ENCODE results near the gene BCAS3.

BCAS3 gene

DNA sequence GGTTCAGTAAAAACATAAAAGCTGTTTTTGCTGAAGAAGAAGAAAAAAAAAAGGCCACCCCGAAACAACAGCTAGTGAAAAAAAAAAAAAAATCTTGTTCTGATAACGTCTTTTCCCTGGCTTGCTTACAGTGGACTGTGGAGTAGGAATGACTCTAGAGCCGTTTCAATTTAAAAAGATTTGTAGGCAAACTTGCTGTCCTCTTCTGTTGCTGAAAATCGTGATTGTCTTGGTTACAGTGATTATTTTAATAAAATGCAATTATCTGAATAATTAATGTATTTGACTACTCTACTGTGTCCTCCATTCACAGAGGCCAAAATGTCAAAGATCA, 531.4 kb downstream of the BCAS3 start:
- no peaks in the 10 kb centered on the region for H3K36me3 Mint-ChIP-seq (ENCODE audit: low read depth)
- H3K4me1 Mint-ChIP-seq = peaks cover 47% of the 10 kb centered on the region
- H3K27ac Mint-ChIP-seq = no peak overlapping the region
- peaks cover 5% of the 10 kb centered on the region for H3K27me3 Mint-ChIP-seq (ENCODE audit: low read depth, poor library complexity)
- no peak overlapping the region for H3K4me3 Mint-ChIP-seq
- TF ChIP-seq, protein P1, sequence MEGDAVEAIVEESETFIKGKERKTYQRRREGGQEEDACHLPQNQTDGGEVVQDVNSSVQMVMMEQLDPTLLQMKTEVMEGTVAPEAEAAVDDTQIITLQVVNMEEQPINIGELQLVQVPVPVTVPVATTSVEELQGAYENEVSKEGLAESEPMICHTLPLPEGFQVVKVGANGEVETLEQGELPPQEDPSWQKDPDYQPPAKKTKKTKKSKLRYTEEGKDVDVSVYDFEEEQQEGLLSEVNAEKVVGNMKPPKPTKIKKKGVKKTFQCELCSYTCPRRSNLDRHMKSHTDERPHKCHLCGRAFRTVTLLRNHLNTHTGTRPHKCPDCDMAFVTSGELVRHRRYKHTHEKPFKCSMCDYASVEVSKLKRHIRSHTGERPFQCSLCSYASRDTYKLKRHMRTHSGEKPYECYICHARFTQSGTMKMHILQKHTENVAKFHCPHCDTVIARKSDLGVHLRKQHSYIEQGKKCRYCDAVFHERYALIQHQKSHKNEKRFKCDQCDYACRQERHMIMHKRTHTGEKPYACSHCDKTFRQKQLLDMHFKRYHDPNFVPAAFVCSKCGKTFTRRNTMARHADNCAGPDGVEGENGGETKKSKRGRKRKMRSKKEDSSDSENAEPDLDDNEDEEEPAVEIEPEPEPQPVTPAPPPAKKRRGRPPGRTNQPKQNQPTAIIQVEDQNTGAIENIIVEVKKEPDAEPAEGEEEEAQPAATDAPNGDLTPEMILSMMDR (IDR thresholded peaks at IDR 0.05) = no peak
- no peak for DNase-seq
- no peaks in the 10 kb centered on the region for H3K9me3 Mint-ChIP-seq

DNA sequence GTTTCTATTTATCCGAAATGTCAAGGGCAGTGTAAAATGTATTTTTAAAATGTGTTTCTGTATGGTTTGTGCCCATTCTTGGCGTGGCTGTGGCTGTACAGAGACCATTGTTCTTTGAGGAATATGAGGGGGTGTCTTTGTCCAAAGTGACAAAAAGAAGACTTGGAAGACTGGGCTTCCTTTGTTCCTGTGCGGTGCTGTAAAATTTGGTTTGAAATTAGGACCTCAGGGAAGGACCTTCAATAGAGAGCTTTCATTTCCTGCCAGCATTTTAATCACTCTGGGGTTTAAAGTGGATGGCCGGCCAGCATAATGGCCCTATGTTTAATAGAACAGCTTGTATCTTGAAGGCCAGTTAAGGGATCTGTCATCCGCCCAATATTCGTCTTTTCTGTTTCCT, 531.9 kb downstream of the BCAS3 start:
- H3K9me3 Mint-ChIP-seq = no peaks in the 10 kb centered on the region
- TF ChIP-seq, protein P1 (IDR thresholded peaks at IDR 0.05) = no peak
- H3K4me3 Mint-ChIP-seq = no peak overlapping the region
- DNase-seq = no peak
- no peak overlapping the region for H3K27ac Mint-ChIP-seq
- peaks cover 5% of the 10 kb centered on the region for H3K27me3 Mint-ChIP-seq (ENCODE audit: low read depth, poor library complexity)
- no peaks in the 10 kb centered on the region for H3K36me3 Mint-ChIP-seq (ENCODE audit: low read depth)
- H3K4me1 Mint-ChIP-seq = peaks cover 44% of the 10 kb centered on the region

DNA sequence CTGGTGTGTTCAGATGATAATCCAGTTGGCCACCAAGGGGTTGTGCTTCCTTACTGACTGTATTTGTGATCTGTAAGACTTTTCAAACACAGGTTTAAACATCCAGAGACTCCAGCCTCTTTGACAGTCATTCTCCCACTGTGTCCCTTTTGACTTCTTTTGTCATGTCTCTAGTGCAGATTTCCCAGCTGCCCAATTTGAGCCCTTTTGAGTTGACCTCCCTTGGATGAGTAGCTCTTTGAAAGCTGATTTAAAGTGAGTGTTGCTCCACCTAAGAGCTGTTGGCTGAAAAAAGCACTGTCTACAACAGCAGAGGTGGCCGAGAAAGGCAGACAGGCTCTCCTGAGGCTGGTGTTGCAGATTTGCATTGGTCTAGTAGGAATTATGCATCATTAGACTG, 533.6 kb downstream of the BCAS3 start:
- no peak overlapping the region for H3K27ac Mint-ChIP-seq
- TF ChIP-seq, protein P1 (IDR thresholded peaks at IDR 0.05) = no peak
- H3K27me3 Mint-ChIP-seq (ENCODE audit: low read depth, poor library complexity) = peaks cover 5% of the 10 kb centered on the region
- no peaks in the 10 kb centered on the region for H3K9me3 Mint-ChIP-seq
- H3K36me3 Mint-ChIP-seq (ENCODE audit: low read depth) = no peaks in the 10 kb centered on the region
- no peak for DNase-seq
- H3K4me3 Mint-ChIP-seq = no peak overlapping the region
- H3K4me1 Mint-ChIP-seq = peaks cover 36% of the 10 kb centered on the region

DNA sequence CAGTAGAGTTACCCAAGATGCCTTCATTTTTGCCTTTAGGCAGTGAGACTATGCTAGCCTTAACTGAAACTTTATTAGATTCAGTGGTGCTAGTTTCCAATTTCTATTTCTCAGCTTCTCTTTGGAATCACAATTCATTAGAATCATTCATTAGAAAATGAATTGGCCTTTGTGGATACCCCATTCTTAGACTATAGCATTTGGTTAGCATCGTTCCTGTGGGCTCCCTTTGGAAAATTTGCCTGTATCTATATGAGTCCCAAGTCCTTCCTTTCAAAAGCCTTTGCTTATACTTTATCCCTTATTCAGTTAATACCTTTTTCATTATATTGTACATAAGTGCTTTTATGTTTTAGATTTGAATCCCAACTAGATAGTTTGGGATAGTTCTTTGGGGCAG, 535.0 kb downstream of the BCAS3 start:
- H3K36me3 Mint-ChIP-seq (ENCODE audit: low read depth) = no peaks in the 10 kb centered on the region
- H3K4me1 Mint-ChIP-seq = peaks cover 35% of the 10 kb centered on the region
- no peak for DNase-seq
- H3K27ac Mint-ChIP-seq = no peak overlapping the region
- H3K9me3 Mint-ChIP-seq = no peaks in the 10 kb centered on the region
- TF ChIP-seq, protein P1 (IDR thresholded peaks at IDR 0.05) = no peak
- H3K4me3 Mint-ChIP-seq = no peak overlapping the region
- no peaks in the 10 kb centered on the region for H3K27me3 Mint-ChIP-seq (ENCODE audit: low read depth, poor library complexity)

DNA sequence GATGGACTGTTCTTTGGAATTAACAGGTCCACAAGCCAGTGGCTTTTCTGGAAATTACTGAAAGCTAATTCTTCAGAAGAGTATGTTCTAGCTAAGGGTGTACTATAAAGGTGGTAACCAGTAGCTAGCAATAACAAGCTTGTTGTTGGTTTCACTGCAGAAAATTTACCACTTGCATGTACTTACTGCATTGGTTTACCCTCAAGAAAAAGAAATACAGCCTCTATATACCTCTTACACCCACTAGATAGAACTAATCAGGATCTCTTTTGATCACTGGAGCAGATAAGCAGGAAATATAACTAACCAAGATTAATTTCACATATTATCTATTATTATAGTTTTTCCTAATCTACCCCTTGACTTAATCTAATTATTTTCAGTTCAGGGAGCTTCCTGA, 537.1 kb downstream of the BCAS3 start:
- no peak overlapping the region for H3K27ac Mint-ChIP-seq
- H3K27me3 Mint-ChIP-seq (ENCODE audit: low read depth, poor library complexity) = no peaks in the 10 kb centered on the region
- no peaks in the 10 kb centered on the region for H3K9me3 Mint-ChIP-seq
- no peak for DNase-seq
- H3K36me3 Mint-ChIP-seq (ENCODE audit: low read depth) = no peaks in the 10 kb centered on the region
- H3K4me3 Mint-ChIP-seq = no peak overlapping the region
- TF ChIP-seq, protein P1 (IDR thresholded peaks at IDR 0.05) = no peak
- H3K4me1 Mint-ChIP-seq = peaks cover 25% of the 10 kb centered on the region

DNA sequence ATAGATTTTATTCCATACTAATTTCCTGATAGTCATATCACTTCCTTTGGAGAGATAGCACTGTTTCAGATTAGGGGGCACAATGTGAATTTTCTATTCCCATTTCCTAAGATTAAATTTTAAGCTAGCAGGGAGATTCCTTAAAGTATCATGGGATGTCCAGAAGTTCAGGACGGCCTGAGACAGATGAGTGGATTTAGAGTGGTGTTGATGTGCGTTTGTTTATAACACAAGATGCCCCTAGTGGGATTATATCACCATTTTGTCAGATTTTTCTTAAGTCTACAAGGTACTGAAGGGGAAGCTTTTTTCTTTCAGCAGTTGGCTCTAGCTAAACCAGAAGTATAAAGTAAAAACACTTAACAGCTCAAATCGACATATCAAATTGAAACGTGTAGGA, 538.4 kb downstream of the BCAS3 start:
- Mint-ChIP-seq H3K36me3 (ENCODE audit: low read depth) (no peaks in the 10 kb centered on the region), H3K27me3 (ENCODE audit: low read depth, poor library complexity) (no peaks in the 10 kb centered on the region), H3K9me3 (no peaks in the 10 kb centered on the region), H3K4me1 (peaks cover 17% of the 10 kb centered on the region), H3K4me3 (no peak overlapping the region), H3K27ac (no peak overlapping the region)
- TF ChIP-seq, protein P1 (IDR thresholded peaks at IDR 0.05) = no peak
- no peak for DNase-seq

All from nephron progenitor cell (in vitro differentiated cells).